Aorta (tissue), 5 donors: Measurements from ENCODE around the gene MFSD11. TPM values are rescaled to one million over a fixed set of nuclear protein-coding genes. Genes with fewer than 3 reads are reported as not detected.
A peak's percentile ranks its signal among the peaks of the same experiment; 100 is the strongest.
"Not testable (repeated sequence)": the region's sequence is repeated elsewhere in the genome, so short reads cannot be mapped to it uniquely, and the experiment has no call there.

Experiments used
- ATAC-seq: fragments of 200-7000 bp; cut with Tn5 transposase; one replicate; pipeline ENCODE4 v1.9.1; 2022; ENCODE audit warnings: moderate library complexity; ENCODE audit not compliant: low FRiP score
- DNase-seq, 2 donors: peaks; one replicate each; pipeline ENCODE4 v3.0.0-alpha.2; 2020
- H3K27ac ChIP-seq, 2 donors: one replicate each; pipeline ENCODE4 v1.5.1; 2013; ENCODE audit warnings: low read length in 2 of 2, mild to moderate bottlenecking in 2 of 2, moderate library complexity in 2 of 2, control low read depth in 1 of 2, inconsistent platforms in 1 of 2, low read depth in 1 of 2
- H3K27me3 ChIP-seq, 2 donors: one replicate each; pipeline ENCODE4 v1.6.1; 2013; ENCODE audit warnings: control low read depth in 1 of 2, low read length in 1 of 2, mild to moderate bottlenecking in 1 of 2, moderate library complexity in 1 of 2; ENCODE audit not compliant: insufficient read depth in 2 of 2, control insufficient read depth in 1 of 2
- H3K36me3 ChIP-seq, 2 donors: one replicate each; pipeline ENCODE4 v1.6.1; 2013; ENCODE audit warnings: control low read depth in 1 of 2, low read length in 1 of 2, mild to moderate bottlenecking in 1 of 2; ENCODE audit not compliant: insufficient read depth in 2 of 2, control insufficient read depth in 1 of 2
- H3K4me1 ChIP-seq, 2 donors: one replicate each; pipeline ENCODE4 v1.6.1; 2013; ENCODE audit warnings: low read length in 2 of 2, control low read depth in 1 of 2, mild to moderate bottlenecking in 1 of 2, moderate library complexity in 1 of 2; ENCODE audit not compliant: insufficient read depth in 2 of 2, control insufficient read depth in 1 of 2
- H3K4me3 ChIP-seq, 2 donors: one replicate each; pipeline ENCODE4 v1.5.1; 2013; ENCODE audit warnings: low read length in 2 of 2, control low read depth in 1 of 2, mild to moderate bottlenecking in 1 of 2
- H3K9me3 ChIP-seq: one replicate; pipeline ENCODE4 v1.6.1; 2013; ENCODE audit warnings: mild to moderate bottlenecking, low read length; ENCODE audit not compliant: control insufficient read depth
- WGBS, 2 donors: extraction: QIAGEN DNeasy Blood & Tissue Kit; methylation state at CpG; one replicate each; pipeline ENCODE4 v1.1.7; 2013; 5-methylcytosine and 5-hydroxymethylcytosine counted together
- intact Hi-C, 2 donors: fragments of 100-400 bp; cut with DNase I; formaldehyde crosslinking; loops; one replicate each; pipeline versions ENCODE4 v1.14.2 to v1.15.0; 2022
- polyA plus RNA-seq, 2 donors: library from polyadenylated mRNA; stranded (reverse); fragments of 200-250 nt; gene quantifications; one replicate each; pipeline ENCODE4 v1.2.3, GENCODE V29; 2013
- total RNA-seq, 2 donors: library from RNA; stranded (reverse); fragmentation: NEBNext Ultra II Directional; extraction: Animal tissue kit (Norgen Biotek cat#: 25700); gene quantifications; one replicate each; pipeline ENCODE4 v1.2.1, GENCODE V29; 2021
- donor health status: healthy with polysubstance abuse.
- donor health status: Bipolar disorder and iron deficiency.
- donor health status: DM: no; HTN: no; CAD: no.
- donor health status: DM: no; HTN: no; CAD: no.
- donor health status: DM: yes; HTN: yes; CAD: no.

Gene MFSD11
- total and polyA plus RNA-seq, 4 donors = 6.8 to 38.2 (median 22.2) TPM

DNA sequence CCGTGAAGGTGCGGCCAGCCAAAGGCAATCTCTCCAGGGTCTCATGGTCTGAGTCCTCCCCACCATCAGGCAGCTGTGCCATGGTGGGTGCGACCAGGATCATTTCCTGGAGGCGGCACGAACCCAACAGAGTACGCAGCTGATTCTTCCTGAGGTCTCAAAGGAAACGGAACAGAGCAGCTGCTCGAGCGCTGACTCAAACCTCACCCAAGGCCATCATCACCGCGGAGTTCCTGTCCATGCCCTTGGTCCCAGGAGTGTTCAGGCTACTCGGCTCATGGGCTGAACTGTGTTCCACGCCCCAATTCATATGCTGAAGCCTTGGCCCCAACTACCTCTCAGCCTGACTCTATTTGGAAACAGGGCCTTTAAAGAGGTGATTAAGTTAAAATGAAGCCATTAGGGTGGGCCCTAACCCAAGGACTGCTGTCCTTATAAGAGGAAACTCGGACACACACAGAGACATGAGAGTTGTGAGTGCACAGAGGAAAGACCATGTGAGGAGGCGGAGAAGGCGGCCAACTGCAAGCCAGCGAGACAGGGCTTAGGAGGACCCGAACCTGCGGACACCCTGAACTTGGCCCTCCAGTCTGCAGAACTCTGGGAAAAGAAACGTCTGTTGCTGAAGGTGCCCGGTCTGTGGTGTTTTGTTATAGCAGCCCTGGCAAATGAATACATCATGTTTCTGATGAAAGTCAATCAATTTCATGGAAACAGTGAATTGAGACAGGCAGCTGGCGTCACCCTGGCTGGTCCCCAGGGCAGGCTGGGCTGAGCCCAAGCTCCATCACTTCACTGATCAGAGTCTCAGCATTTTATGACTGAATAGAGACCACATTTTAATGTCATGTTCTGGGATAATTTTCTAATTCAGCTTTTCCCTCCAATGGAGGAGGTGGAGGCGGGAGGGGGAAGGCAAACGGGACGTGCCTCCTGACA lies 40.9 kb upstream of the MFSD11 start:
- peaks cover 2 to 7% of the 10 kb centered on the region in 2 donors for H3K4me1 ChIP-seq
- H3K36me3 ChIP-seq = no peaks in the 10 kb centered on the region
- peak overlapping the region; percentile 18 to 54 for H3K27ac ChIP-seq
- peak; percentile 43 to 60 for DNase-seq
- intact Hi-C loops = no loop called here
- no peak overlapping the region for H3K4me3 ChIP-seq
- no peaks in the 10 kb centered on the region for H3K27me3 ChIP-seq
- H3K9me3 ChIP-seq = no peaks in the 10 kb centered on the region
- WGBS, 2 donors = 70 to 72% methylated on average over 25 of the region's 25 CpGs
- no peak for ATAC-seq

DNA sequence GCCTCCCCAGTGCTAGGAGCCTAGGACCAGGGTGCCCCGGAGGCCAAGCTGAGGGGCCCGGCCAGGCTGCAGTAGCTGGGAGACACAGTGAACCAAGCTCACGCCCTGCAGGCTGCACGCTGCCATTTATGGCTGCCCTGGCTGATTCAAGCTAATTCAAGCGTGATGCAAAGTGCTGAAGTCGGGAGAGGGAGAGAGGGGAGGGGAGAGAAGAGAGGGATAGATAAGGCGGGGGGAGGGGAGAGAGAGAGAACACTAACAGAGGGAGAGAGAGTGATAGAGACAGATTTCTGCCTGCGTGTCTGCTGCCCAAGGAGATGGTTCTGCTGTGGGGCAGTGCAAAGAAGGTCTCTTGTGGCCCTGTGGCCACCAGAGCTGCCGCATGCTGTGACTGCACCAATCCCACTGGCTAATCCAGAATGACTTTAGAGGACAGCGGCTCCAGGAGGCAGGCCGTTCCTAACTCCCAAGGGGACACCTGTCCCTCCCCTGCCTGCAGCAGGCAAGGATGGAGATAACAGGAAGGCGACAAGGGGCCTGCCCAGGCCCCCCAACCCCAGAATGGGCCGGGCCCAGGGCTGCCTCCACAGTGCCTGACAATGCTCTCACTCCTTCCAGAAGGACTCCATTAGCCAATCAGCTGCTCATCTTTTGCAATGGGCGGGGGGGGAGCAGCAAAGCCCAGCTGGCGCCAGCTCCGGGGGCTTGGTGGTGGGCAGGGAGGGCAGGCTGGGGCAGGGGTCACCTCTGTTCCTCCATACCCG lies 40.0 kb upstream of the MFSD11 start:
- Histone ChIP-seq H3K9me3 (no peaks in the 10 kb centered on the region), H3K36me3 (no peaks in the 10 kb centered on the region), H3K27me3 (no peaks in the 10 kb centered on the region), H3K4me1 (peaks cover 2 to 7% of the 10 kb centered on the region in 2 donors), H3K4me3 (no peak overlapping the region), H3K27ac (peak overlapping the region in 1 of 2 donors; percentile 54)
- intact Hi-C loops = no loop called here
- peak; percentile 26 for ATAC-seq
- WGBS, 2 donors = 17 to 20% methylated on average over 16 to 17 of the region's 17 CpGs
- DNase-seq = peak in 1 of 2 donors; percentile 50

DNA sequence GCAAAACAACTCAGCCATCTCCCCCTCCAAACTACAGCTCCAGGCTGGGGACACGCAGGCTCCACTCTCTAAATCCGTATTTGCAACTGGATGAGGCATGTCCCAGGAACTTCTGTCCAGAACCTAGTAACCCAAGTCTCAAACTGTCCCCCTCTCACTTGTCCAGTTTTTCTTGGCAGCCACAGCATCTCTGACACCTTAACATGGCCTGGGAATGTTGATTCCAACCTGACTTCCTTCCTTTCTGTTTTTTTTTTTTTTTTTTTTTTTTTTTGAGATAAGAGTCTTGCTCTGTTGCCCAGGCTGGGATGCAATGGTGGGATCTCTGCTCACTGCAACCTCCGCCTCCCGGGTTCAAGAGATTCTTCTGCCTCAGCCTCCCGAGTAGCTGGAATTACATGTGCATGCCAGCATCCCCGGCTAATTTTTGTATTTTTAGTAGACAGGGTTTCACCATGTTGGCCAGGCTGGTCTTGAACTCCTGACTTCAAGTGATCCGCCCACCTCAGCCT lies 39.4 kb upstream of the MFSD11 start:
- DNase-seq = peak in 1 of 2 donors; percentile 21
- H3K9me3 ChIP-seq, H3K4me3 ChIP-seq, intact Hi-C loops, H3K27me3 ChIP-seq, ATAC-seq, H3K4me1 ChIP-seq, H3K36me3 ChIP-seq: not testable (repeated sequence)
- H3K27ac ChIP-seq = peak overlapping the region in 1 of 2 donors; percentile 54
- WGBS, 2 donors = 44 to 49% methylated on average over 7 of the region's 7 CpGs

DNA sequence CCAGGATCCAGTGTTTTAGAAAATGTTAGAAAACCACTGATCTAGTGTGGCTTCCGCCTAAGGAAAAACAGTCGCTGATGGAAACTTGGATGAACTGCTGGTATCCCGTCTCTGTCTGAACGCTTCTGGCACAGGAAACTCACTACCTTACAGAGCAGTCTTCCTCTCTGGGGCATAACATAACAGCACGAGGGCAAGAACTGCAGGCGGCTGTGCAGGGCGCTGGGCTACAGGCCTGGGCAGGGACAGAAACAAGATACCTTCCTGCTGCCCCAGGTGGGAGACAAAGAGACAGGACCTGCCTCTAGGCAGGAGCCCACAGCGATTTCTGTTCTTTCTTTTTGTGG lies 37.7 kb upstream of the MFSD11 start:
- 37 to 40% methylated on average over 8 of the region's 8 CpGs for WGBS, 2 donors
- Histone ChIP-seq H3K36me3 (no peaks in the 10 kb centered on the region), H3K4me3 (no peak overlapping the region), H3K4me1 (peaks cover 2 to 7% of the 10 kb centered on the region in 2 donors), H3K27ac (peak overlapping the region in 1 of 2 donors; percentile 54), H3K27me3 (no peaks in the 10 kb centered on the region), H3K9me3 (no peaks in the 10 kb centered on the region)
- ATAC-seq (peak; percentile 13), DNase-seq (no peak)
- intact Hi-C loops = no loop called here

DNA sequence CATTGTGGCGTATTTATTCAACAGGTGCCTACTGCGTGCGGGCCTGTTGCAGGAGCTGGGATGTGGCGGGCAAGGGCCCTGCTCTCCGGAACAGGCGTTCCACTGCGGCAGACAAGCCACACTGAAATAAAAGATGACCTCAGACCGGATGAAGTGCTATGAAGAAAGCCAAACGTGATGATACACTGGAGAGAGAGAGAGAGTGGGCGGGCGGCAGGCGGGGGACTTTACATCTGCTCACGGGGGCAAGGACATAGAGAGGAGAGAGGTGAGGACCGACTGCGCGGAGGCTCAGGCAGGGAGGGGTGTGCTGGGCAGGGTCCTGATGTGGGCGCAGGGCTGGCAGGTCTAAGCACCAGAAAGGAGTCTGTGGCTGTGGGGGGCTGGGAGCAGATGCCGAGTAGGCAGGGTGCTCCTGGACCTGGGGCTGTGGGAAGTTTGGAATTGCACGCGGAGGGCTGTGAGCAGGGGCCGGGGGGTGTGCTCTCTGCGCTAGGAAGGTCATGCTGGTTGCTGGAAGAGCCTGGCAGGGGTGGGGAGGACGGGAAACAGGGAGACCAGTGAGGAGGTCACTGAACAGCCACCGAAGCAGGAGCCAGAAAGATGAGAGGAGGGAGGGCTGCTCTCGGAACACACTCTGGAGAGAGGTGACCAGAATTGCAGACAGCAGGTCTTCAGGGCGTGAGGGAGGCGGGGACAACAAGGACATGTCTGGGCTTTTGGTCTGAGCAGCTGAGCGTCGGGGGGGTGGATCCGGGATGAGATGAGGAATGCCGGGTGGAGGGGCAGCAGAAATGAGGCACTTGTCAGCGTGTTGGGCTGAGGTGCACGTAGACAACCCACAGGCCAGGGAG lies 37.1 kb upstream of the MFSD11 start:
- Histone ChIP-seq H3K4me3 (no peak overlapping the region), H3K27me3 (no peaks in the 10 kb centered on the region), H3K36me3 (no peaks in the 10 kb centered on the region), H3K27ac (peak overlapping the region; percentile 2 to 54), H3K4me1 (peaks cover 2 to 7% of the 10 kb centered on the region in 2 donors), H3K9me3 (no peaks in the 10 kb centered on the region)
- intact Hi-C loops = no loop called here
- DNase-seq = peak; percentile 74 to 88
- ATAC-seq = peak; percentile 82
- 19 to 22% methylated on average over 33 of the region's 33 CpGs for WGBS, 2 donors

DNA sequence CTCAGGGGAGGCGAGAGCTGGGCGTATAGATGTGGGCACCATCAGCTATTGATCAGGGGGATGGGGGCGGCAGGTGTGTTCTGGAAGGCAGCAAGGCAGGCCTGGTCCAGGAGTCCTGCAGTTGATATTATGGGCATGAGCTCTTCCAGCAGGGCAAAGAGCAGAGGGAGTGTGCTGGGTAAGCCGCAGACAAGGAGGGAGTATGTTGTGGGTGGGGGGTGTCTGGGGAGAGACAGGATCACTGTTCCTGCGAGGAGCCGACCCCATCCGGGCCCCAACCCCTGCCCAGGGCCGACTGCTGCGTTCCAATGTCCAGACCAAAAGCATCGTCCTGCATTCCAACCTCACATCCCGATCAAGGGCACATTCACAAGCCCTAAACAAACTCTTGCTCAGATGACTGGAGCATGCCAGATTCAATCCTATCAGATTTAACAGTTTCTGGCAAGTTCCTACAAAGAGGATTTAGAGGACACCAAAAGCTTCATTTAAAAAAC lies 36.4 kb upstream of the MFSD11 start:
- no peaks in the 10 kb centered on the region for H3K27me3 ChIP-seq
- peak overlapping the region; percentile 2 to 54 for H3K27ac ChIP-seq
- intact Hi-C loops = no loop called here
- no peaks in the 10 kb centered on the region for H3K9me3 ChIP-seq
- no peaks in the 10 kb centered on the region for H3K36me3 ChIP-seq
- H3K4me1 ChIP-seq = peaks cover 2 to 7% of the 10 kb centered on the region in 2 donors
- peak in 1 of 2 donors; percentile 29 for DNase-seq
- 31 to 40% methylated on average over 11 of the region's 11 CpGs for WGBS, 2 donors
- H3K4me3 ChIP-seq = no peak overlapping the region
- ATAC-seq = peak; percentile 31

DNA sequence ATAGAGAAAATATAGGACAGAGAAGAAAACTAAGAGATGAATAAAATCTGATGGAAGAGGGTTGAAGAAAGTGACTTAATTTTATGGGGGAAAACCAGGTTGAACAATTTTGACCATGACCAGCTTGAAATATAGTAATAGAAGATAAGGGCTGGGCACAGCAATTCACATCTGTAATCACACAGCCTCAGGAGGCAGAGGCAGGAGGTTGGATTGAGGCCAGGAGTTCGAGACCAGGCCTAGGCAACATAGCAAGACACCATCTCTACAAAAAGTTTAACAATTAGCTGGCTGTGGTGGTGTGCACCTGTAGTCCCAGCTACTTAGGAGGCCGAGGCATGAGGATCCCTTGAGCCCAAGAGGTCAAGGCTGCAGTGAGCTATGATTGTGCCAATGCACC lies 35.8 kb upstream of the MFSD11 start:
- H3K4me3 ChIP-seq = no peak overlapping the region
- intact Hi-C loops = no loop called here
- H3K27me3 ChIP-seq = no peaks in the 10 kb centered on the region
- H3K4me1 ChIP-seq = peaks cover 2 to 7% of the 10 kb centered on the region in 2 donors
- DNase-seq (peak in 1 of 2 donors; percentile 35), ATAC-seq (no peak)
- whole genome bisulfite sequencing, 2 donors = 58 to 76% methylated on average over 2 of the region's 2 CpGs
- no peaks in the 10 kb centered on the region for H3K9me3 ChIP-seq
- H3K36me3 ChIP-seq = no peaks in the 10 kb centered on the region
- peak overlapping the region in 1 of 2 donors; percentile 30 for H3K27ac ChIP-seq
